ENCODE measurements around the gene MBD4. TPM values are rescaled to one million over a fixed set of nuclear protein-coding genes. Genes with fewer than 3 reads are reported as not detected.

MBD4 gene
- polyA plus RNA-seq, 2 of the 4 experiments (the other 2 are of a cell fraction): 32.7 to 49.7 TPM

GRCh38 chr3:129403450-129403849 lies 36.3 kb downstream of the MBD4 start:
- DNase-seq (ENCODE audit: low read depth in 1 of 2, low spot score in 1 of 2): no peak
- Histone ChIP-seq H3K9me3 (no peaks in the 10 kb centered on the region), H3K4me1 (peaks cover 6% of the 10 kb centered on the region; the same call in 1 of the 3 replicates), H3K4me3 (no peak overlapping the region), H3K27ac (no peak overlapping the region), H3K4me2 (no peak overlapping the region)
- TF ChIP-seq CEBPB (IDR thresholded peaks at IDR 0.05): no peak
- no peak for TF ChIP-seq MAFK (IDR thresholded peaks at IDR 0.05; ENCODE audit: partially characterized antibody)
- TF ChIP-seq PBX3 (IDR thresholded peaks at IDR 0.05): no peak
- no peak for TF ChIP-seq SMC3 (IDR thresholded peaks at IDR 0.05)
- TF ChIP-seq RARB (CRISPR knock-in tag; IDR thresholded peaks at IDR 0.05): no peak
- no peak for TF ChIP-seq ATOH8 (CRISPR knock-in tag; IDR thresholded peaks at IDR 0.05; ENCODE audit: low read depth)
- TF ChIP-seq RFX5 (IDR thresholded peaks at IDR 0.05): no peak
- no peak for TF ChIP-seq ELK1 (IDR thresholded peaks at IDR 0.05; ENCODE audit: low read depth, low read length)
- no peak for TF ChIP-seq HOXA7 (CRISPR knock-in tag; IDR thresholded peaks at IDR 0.05)
- TF ChIP-seq CBX2 (IDR thresholded peaks at IDR 0.05; ENCODE audit: borderline replicate concordance, low read depth): no peak
- no peak for TF ChIP-seq ZNF302 (CRISPR knock-in tag; IDR thresholded peaks at IDR 0.05)
- TF ChIP-seq HDAC2 (IDR thresholded peaks at IDR 0.05): no peak
- no peak for TF ChIP-seq NFE2L2 (conservative IDR thresholded peaks at IDR 0.05; ENCODE audit: low read length)
- FAIRE-seq: no peak
- WGBS (ENCODE audit: missing lambda C conversion rate): 74% methylated on average over 5 of the region's 7 CpGs
- no peak for ATAC-seq
- ChIA-PET POLR2A (no interaction called here), CTCF (interaction anchor here (0.5 to 1.4 kb wide), 5 partner anchors 18 to 96 kb away, joined by 3 read pairs; no protein-coding TSS in a partner anchor)

GRCh38 chr3:129402616-129403015 lies 37.1 kb downstream of the MBD4 start:
- CTCF ChIA-PET: interaction anchor here (1.0 to 1.4 kb wide), 5 partner anchors 19 to 74 kb away, joined by 3 read pairs; no protein-coding TSS in a partner anchor
- TF ChIP-seq ELK1 (IDR thresholded peaks at IDR 0.05; ENCODE audit: low read depth, low read length) (no peak), HMGXB4 (CRISPR knock-in tag; IDR thresholded peaks at IDR 0.05; ENCODE audit: borderline replicate concordance) (no peak), E2F6 (IDR thresholded peaks at IDR 0.05; ENCODE audit: borderline replicate concordance, low read depth) (no peak), SREBF2 (IDR thresholded peaks at IDR 0.05) (no peak), EHMT2 (IDR thresholded peaks at IDR 0.05; ENCODE audit: low read depth) (no peak), KDM1A (IDR thresholded peaks at IDR 0.05; ENCODE audit: low read depth) (no peak), ZC3H11A (IDR thresholded peaks at IDR 0.05) (no peak), HOXA7 (CRISPR knock-in tag; IDR thresholded peaks at IDR 0.05) (no peak), ZFP36 (IDR thresholded peaks at IDR 0.05; ENCODE audit: borderline replicate concordance, partially characterized antibody) (no peak), SMC3 (IDR thresholded peaks at IDR 0.05) (no peak), FOXS1 (CRISPR knock-in tag; IDR thresholded peaks at IDR 0.05) (no peak), FOSB (CRISPR knock-in tag; IDR thresholded peaks at IDR 0.05) (no peak)
- Histone ChIP-seq H3K9me3 (no peaks in the 10 kb centered on the region), H3K4me2 (no peak overlapping the region), H3K27ac (no peak overlapping the region), H3K4me1 (peaks cover 12% of the 10 kb centered on the region), H3K4me3 (no peak overlapping the region)
- DNase-seq (ENCODE audit: low read depth in 1 of 2, low spot score in 1 of 2) (no peak), ATAC-seq (no peak), FAIRE-seq (no peak)
- WGBS (ENCODE audit: missing lambda C conversion rate): 89% methylated on average over 4 of the region's 4 CpGs
- POLR2A ChIA-PET: no interaction called here

All from A549 (cell line).